ENCODE data around the gene FAM229B.
"Not testable (repeated sequence)": the region's sequence is repeated elsewhere in the genome, so short reads cannot be mapped to it uniquely, and the experiment has no call there.

FAM229B gene, protein sequence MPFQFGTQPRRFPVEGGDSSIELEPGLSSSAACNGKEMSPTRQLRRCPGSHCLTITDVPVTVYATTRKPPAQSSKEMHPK

DNA sequence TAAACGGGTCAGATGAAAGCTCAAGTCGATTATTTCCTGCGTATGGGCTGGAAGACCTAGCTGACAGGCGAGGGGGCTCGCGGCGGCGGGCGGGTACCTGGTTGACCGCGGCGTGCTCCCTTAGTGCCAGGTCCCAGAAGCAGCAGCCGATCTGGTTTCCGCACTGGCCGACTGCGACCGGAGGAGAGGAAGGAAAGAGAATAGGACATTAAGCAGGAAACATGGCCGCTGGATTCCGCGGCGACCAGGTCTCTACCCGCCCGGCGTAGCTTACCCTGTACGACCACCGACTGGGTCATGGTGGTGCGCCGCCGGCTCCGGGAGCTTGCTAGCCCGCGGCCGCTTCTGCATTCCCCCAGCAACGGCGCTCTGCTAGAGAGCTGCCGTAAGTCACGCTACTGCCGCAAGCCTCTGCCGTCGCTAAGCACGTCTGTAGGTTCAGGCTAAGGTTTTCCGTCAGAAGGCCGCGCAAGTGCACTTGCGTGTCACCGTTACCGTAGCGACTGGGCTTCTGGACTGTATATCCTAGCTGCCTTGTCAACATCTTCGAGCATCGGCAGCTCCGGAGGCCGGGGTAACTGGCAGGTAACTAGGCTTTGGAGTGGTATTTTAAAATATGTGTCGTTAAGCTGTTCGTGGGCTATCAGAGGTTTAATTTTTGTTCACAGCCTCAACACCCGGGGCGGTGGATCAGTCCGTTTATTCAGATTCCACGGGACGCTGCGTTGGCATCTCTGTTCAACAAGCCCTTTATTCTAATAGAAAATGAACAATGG lies at the start of gene FAM229B, which contains the start of gene TUBE1:
Gene FAM229B, plus strand, starts transcription at position 456 of the 776 bp plus-strand sequence. CDS start 11,693 bp downstream, outside the sequence.
Gene TUBE1, minus strand, starts transcription at position 347 of the 776 bp plus-strand sequence. Its CDS starts 48 bp downstream, at position 299.
- peak; percentile 93 for DNase-seq (ENCODE audit: low spot score)

DNA sequence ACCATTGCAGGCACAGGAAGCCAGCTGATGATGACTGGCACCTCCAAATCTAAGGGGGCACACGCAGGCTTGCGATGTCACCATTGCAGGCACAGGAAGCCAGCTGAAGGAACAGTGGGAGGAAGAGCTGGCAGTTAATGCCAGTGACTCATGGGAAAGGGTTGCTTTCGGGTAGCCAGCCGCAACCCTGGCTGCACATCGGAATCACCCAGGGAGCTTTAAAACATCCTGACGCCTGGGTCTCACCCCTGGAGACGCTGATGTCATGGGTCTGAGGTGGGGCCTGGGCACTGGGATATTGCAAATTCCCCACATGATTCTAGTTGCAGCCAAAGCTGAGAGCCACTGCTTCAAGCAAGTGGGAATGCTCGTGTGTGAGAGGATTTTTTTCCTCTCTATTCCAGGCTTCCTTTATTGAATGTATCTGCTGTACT lies 49.6 kb upstream of the FAM229B start:
- DNase-seq (ENCODE audit: low spot score), result peak; percentile 93

GRCh38 chr6:112038268-112038667 lies 49.1 kb upstream of the FAM229B start:
- peak; percentile 14 for DNase-seq (ENCODE audit: low spot score)

- DNase-seq (ENCODE audit: low spot score), result peak; percentile 57
These were observed 48.5 kb upstream of the FAM229B start for GRCh38 chr6:112038756-112039430.

- no peak for DNase-seq (ENCODE audit: low spot score)
These were observed 48.0 kb upstream of the FAM229B start for GRCh38 chr6:112039431-112039770.

DNA sequence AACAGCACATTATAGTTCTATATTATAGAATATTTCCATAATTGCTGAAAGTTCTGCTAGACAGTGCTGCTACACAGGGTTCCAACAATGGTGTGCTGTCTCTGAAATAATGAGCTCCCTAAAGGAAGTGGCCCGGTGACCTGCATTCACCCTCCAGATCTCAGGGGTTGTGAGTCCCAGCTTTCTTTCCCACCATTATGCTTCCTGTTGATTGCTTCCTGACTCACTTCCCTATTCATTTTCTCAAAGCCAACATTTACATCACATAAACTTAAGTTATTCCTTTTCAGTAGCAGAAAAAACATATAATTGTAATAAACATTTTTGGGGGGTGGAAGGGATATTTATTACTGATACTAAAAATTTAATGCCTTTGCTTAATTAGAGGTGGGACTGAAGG lies 46.4 kb upstream of the FAM229B start:
- DNase-seq (ENCODE audit: low spot score), result no peak

DNA sequence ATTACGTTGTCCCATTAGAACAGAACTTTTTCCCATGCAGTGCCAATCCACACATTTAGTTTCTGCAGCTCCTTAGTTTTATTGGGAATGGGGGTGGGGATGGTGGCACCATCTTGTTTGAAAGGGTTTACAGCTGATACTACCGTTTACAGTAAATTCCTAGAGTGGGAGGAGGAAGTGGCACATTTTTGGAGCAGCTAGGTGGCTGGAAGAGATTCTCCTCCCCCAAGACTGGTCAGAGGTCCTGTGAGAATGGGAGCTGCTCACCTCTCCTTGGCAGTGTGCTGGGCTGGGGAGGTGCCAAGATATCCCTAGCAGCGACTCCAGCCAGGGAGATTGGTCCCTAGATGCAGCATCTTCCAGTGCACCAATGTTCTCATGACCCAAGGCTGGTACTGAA lies 45.9 kb upstream of the FAM229B start:
- no peak for DNase-seq (ENCODE audit: low spot score)

- DNase-seq (ENCODE audit: low spot score), result peak; percentile 90
These were observed 44.1 kb upstream of the FAM229B start for GRCh38 chr6:112043032-112044007.

GRCh38 chr6:112044196-112044595 lies 43.2 kb upstream of the FAM229B start:
- DNase-seq (ENCODE audit: low spot score), result no peak

GRCh38 chr6:112044856-112045255 lies 42.5 kb upstream of the FAM229B start:
- DNase-seq (ENCODE audit: low spot score), result peak; percentile 91

DNA sequence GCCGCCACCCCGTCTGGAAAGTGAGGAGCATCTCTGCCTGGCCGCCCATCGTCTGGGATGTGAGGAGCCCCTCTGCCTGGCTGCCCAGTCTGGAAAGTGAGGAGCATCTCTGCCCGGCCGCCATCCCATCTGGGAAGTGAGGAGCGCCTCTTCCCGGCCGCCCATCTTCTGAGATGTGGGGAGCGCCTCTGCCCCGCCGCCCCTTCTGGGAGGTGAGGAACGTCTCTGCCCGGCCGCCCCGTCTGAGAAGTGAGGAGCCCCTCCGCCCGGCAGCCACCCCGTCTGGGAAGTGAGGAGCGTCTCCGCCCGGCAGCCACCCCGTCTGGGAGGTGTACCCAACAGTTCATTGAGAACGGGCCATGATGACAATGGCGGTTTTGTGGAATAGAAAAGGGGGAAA lies 39.9 kb upstream of the FAM229B start:
- not testable (repeated sequence) for DNase-seq (ENCODE audit: low spot score)

DNA sequence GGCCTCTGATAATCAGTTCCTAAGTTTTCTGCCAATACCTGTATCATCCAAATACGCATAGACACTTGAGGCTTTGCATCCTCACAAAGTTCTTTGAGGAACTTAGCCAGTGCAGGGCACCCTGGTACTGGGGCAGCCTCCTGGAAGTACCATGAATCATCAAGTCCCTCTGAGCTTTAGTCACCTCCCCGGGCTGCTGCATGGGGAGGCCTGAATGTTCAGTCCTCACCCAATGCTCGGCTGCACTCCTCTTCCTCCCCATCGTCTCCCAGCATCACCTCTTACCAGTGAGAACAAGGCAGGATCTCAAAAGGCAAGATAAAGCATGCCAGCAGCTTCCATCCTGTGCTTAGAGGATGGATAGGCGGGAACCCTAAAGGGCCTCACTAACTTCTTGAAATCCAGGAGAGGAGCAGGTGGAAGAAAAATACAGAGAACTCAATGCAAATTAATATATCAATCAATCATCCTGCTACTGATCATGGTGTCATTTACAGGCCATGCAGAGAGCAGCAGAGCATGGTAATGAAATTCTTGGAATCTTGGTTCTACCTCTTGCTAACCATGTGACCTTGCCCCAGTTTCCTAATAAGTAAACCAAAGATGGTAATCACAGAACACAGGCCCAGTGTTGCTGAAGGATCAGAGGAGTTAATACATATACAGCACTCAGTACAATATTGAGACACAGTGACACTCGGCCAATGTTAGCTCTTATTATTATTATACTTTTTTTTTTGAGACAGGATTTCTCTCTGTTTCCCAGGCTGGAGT lies 38.2 kb upstream of the FAM229B start:
- DNase-seq (ENCODE audit: low spot score), result peak; percentile 29

- no peak for DNase-seq (ENCODE audit: low spot score)
These were observed 37.4 kb upstream of the FAM229B start for GRCh38 chr6:112049996-112050395.

DNA sequence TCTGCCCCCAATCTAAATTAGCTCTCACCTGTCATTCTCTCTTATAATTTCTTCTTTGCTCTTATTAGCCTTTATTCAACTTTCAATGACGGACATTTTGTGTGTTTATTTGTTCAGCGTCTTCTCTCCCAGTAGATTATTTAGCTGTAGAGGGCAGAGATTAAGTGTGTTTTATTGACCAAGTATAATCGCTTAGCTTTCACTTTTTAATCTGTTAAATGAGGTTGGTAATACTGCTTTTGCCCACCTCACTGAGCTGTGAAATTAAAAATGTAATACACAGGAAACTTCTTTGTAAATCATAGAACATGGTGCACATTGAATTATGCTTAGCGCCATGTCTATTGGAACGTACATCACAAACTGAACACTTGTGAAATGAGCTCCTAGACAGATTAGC lies 37.0 kb upstream of the FAM229B start:
- DNase-seq (ENCODE audit: low spot score), result no peak

DNA sequence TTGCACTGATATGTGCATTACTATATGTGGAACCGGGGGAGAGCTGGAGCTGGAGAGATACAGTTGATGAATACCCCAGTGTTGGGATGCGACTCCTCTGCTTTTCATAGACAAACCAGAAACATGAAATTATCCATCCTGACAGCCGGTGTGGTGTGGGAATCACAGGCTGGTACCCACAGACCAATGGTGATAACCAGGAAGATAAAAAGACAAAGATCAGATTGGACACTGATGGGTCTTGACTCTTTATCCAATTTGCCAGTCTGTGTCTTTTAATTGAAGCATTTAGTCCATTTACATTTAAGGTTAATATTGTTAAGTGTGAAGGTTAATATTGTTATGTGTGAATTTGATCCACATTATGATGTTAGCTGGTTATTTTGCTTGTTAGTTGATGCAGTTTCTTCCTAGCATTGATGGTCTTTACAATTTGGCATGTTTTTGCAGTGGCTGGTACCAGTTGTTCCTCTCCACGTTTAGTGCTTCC lies 36.1 kb upstream of the FAM229B start:
- not testable (repeated sequence) for DNase-seq (ENCODE audit: low spot score)

DNA sequence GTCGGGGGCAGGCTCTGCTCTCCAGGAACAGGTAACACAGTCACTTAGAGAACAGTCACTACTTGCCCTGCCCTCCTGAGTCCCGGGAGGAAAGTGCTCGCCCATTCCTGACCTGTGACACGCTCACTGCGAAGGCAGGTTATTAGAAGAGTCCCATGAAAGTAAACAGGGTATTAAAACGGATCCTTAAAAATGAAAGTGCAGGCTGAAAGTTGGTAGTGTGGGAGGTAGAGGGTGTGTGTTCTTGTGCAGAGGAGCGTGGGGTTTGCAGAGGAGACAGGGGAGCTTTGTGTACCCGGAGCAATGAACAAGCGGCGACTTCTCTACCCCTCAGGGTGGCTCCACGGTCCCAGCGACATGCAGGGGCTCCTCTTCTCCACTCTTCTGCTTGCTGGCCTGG lies 33.4 kb upstream of the FAM229B start, which contains the start of gene CCN6:
Gene CCN6, plus strand, starts transcription at position 104 of the 400 bp plus-strand sequence. Its CDS starts 254 bp downstream, at position 358.
- DNase-seq (ENCODE audit: low spot score), result no peak

DNA sequence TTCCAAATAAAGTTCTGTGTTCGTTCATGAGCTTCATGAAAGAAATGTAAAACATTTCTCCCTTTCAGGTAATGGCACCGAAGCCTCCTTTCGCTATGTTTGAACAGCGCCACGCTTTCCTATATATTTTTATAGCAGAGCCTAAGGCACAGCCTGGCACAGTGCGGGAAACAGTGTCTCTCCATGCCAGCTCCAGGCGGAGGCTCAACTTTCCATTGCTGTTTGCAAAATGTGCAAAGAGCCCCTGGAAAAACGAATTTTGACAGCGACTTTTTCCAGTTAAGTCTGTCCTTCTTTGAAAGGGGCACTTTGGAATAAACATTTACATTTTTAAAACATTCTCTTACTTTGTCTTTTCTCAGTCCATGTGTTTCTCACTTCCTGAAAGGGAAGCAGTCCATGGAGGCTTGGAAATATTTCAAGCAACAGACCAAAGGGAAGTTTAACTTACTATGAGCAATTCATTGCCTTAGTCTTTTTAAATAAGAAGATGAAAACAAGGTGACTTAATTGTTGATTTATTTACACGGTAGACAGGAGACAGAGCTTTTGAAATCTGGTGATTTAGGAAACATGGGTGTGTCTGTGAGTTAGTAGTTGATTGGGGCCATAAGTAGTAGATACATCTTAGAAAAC lies 32.7 kb upstream of the FAM229B start:
- peak; percentile 16 for DNase-seq (ENCODE audit: low spot score)

DNA sequence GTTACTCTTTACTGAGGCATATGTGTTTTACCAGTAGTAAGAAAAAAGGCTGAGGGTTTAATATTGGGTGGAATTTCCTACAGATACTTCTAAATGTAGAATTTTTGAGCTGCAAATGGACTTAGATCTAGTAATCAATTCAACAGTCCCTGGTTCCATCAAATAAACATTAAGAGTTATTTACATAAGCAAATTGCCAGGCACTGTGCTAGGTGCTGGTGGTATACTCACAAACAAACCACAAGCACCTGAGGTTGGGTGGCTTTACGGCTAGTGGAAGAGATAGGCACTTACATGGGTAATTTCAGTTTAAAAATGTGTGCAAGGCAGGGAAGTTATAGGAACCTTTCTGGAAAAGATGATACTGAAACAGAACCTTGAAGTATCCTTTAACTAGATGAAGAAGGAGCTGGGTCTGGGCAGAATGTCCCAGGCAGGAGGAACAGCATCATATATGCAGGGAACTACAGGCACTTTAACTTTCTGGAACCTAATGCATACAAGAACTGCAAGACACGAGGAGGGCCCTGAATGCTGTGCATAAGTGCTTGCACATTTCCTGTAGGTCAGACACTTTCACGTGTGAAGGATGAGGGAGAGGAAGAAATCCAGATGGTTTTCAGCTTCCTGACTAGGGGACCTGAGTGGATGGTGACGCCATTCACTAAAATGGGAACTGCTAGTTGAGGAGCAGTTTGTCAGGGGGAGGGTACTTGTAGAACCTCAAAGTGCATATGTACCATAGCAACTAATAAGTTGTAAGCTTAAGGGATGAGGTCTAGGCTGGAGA lies 29.0 kb upstream of the FAM229B start:
- DNase-seq (ENCODE audit: low spot score), result no peak

DNA sequence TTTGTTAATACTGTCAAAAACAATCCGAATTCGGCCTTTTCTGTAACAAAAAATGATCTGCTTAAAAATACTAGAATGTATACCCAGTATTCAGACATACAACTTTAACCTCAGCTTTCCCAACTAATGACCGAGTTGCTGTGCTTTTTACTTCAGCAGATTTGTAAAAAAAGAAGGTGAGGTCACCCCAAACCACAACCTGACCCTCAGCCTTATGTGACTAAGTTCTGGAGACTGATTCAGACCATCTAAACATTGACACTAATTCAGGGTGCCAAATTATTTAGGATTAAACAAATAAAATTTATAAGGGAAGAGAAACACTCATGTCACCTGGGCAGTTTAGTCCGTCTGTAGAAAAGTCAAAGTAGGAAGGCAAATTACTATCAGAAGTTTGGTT lies 25.8 kb upstream of the FAM229B start:
- peak; percentile 9 for DNase-seq (ENCODE audit: low spot score)

DNA sequence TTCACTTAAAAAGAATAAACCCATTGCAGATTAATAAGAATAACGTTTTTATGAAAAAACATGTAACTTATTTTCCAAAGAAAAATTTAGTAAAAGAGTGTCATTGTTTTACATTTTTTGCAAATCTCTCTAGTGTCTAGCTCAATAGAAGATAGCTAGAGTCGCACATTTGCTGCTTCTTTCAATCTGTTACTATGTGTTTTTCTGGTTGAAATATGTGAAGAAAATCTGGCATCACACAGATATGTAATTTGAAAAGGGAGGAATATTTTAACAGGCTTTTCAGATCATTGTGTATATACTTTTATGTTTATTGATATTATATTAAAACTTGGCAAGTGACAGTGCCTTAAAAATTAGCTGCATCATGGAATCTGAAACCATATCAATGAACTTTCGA lies 24.4 kb upstream of the FAM229B start:
- DNase-seq (ENCODE audit: low spot score), result no peak

Data from GM03348 (cell line).